ENCODE measurements around the gene TGM5.

GRCh38 chr15:43210807-43211206, 55.9 kb downstream of the TGM5 start:
- TF ChIP-seq POLR2AphosphoS5 (IDR thresholded peaks at IDR 0.05; ENCODE audit: insufficient read depth, low read depth, low read length) (no peak), POLR2A (IDR thresholded peaks at IDR 0.05; ENCODE audit: low read depth, low read length) (no peak), CTCF (IDR thresholded peaks at IDR 0.05; ENCODE audit: extremely low read depth in 1 of 2, insufficient read depth in 1 of 2, low read depth in 1 of 2, low read length in 2 of 2) (no peak)
